Stimulated activated CD4-positive, alpha-beta T cell treated with anti-CD3 and anti-CD28 coated beads, Interleukin-4, amount 100 ng/mL, for 4 hours (primary cell): ENCODE results near the gene SINHCAF.

Experiments used
- DNase-seq, 2 experiments: peaks; one replicate each; pipeline ENCODE4 v3.0.0-alpha.2; 2020

Gene SINHCAF

DNA sequence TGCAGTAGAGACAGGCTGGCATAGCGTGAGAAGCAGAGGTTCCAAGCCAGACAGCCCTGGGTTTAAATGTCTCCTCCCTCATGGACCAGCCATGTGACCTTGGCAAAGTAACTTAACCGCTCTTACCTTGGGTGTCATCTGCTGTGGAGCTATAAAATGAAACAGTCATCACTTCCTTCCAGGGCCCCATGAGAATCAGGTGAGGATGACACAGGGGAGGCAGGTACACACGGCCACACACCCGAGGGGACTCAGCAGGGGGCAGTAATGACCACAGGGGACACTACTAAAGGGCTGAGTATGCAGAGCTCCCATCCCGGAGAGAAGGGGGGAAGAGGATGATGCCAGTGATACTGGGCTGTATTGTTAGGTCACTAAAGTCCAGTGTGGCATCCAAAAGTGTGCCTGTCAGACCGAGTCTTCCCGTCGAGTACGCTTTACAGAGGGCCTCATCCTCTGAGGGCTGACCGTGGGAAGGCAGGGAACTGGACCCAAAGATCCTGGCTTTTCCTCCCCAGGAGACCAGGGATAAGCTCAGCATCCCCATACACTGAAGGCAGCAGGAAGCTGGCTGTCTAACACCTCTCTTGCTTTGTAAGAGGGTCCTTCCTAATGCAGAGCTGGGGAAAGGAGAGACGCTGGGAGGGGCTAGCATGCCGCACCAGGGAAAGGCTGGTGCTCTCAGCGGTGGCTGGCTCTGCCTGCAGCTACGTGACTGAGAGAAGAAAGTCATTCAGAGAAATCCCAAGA, 94.2 kb downstream of the SINHCAF start:
- DNase-seq = no peak
